HG03280 (cell line): ENCODE measurements around the gene CALML6.

Experiments used
- ATAC-seq: cut with Tn5 transposase; IDR thresholded peaks from one replicate; pipeline ENCODE4 v1.9.1; 2021; ENCODE audit warnings: mild to moderate bottlenecking, moderate library complexity; ENCODE audit not compliant: unreplicated experiment

The CALML6 gene

GRCh38 chr1:1891349-1892078 is 23.5 kb upstream of the CALML6 start:
- ATAC-seq: peak; percentile 8

GRCh38 chr1:1892079-1892762 is 22.8 kb upstream of the CALML6 start:
- ATAC-seq: no peak

- no peak for ATAC-seq
Observed at GRCh38 chr1:1892763-1893120, 22.3 kb upstream of the CALML6 start.

GRCh38 chr1:1893291-1893985 is 21.6 kb upstream of the CALML6 start:
- no peak for ATAC-seq

GRCh38 chr1:1893997-1894353 is 21.1 kb upstream of the CALML6 start:
- no peak for ATAC-seq

- ATAC-seq: no peak
Observed at GRCh38 chr1:1894354-1895059, 20.6 kb upstream of the CALML6 start.

GRCh38 chr1:1895060-1895418 is 20.0 kb upstream of the CALML6 start:
- ATAC-seq: no peak

- ATAC-seq: no peak
Observed at GRCh38 chr1:1895456-1896336, 19.4 kb upstream of the CALML6 start.

GRCh38 chr1:1898246-1898933 is 16.7 kb upstream of the CALML6 start:
- ATAC-seq: no peak

GRCh38 chr1:1899266-1899966 is 15.6 kb upstream of the CALML6 start:
- ATAC-seq: no peak

- ATAC-seq: no peak
Observed at GRCh38 chr1:1899967-1900327, 15.1 kb upstream of the CALML6 start.

GRCh38 chr1:1900883-1901640 is 14.0 kb upstream of the CALML6 start:
- no peak for ATAC-seq

GRCh38 chr1:1901641-1902294 is 13.3 kb upstream of the CALML6 start:
- ATAC-seq: no peak

- no peak for ATAC-seq
Observed at GRCh38 chr1:1903224-1903623, 11.8 kb upstream of the CALML6 start.

- ATAC-seq: peak; percentile 30
Observed at GRCh38 chr1:1906185-1907097, 8.6 kb upstream of the CALML6 start.

GRCh38 chr1:1907098-1907736 is 7.8 kb upstream of the CALML6 start:
- no peak for ATAC-seq

- peak; percentile 16 for ATAC-seq
Observed at GRCh38 chr1:1908506-1908791, 6.6 kb upstream of the CALML6 start.
